GM13977 (cell line): ENCODE measurements around the gene CIP2A.

Experiments used
- DNase-seq: peaks from one replicate; pipeline ENCODE4 v3.0.0; 2012; ENCODE audit warnings: low spot score
- CTCF ChIP-seq: IDR thresholded peaks from 2 replicates; pipeline ENCODE4 v1.5.1; 2012; ENCODE audit warnings: mild to moderate bottlenecking, control low read depth; ENCODE audit not compliant: insufficient read depth; ENCODE audit errors: extremely low read depth, missing control alignments
- in situ Hi-C: fragments of 300-500 bp; cut with MboI; formaldehyde crosslinking; loops from one replicate; pipeline ENCODE4 v1.12.0; 2022; ENCODE audit warnings: low sequenced_read_pairs, low pct_unique_long_range_greater_than_20kb, mixed read lengths, inconsistent platforms; ENCODE audit not compliant: unreplicated experiment

The CIP2A gene

GRCh38 chr3:108566599-108566998 is 22.6 kb downstream of the CIP2A start:
- in situ Hi-C loops, result no loop called here
- TF ChIP-seq CTCF, result no peak
- DNase-seq, result no peak

GRCh38 chr3:108565506-108565905 is 23.7 kb downstream of the CIP2A start:
- in situ Hi-C loops, result no loop called here
- no peak for DNase-seq
- no peak for TF ChIP-seq CTCF

GRCh38 chr3:108564564-108564963 is 24.7 kb downstream of the CIP2A start:
- no peak for DNase-seq
- in situ Hi-C loops, result no loop called here
- no peak for TF ChIP-seq CTCF

- no peak for TF ChIP-seq CTCF
- no peak for DNase-seq
- in situ Hi-C loops, result no loop called here
These were observed 26.7 kb downstream of the CIP2A start for GRCh38 chr3:108562565-108562964.

GRCh38 chr3:108555966-108556581 is 33.2 kb downstream of the CIP2A start:
- no peak for DNase-seq
- TF ChIP-seq CTCF, result no peak
- in situ Hi-C loops, result loop anchor here (10.0 kb wide), 1 partner anchor 61 kb away; no protein-coding TSS in a partner anchor

- in situ Hi-C loops, result loop anchor here (10.0 kb wide), 1 partner anchor 60 kb away; no protein-coding TSS in a partner anchor
These were observed 34.2 kb downstream of the CIP2A start for GRCh38 chr3:108554913-108555571.

More at GRCh38 chr3:108554913-108555571, 34.2 kb downstream of the CIP2A start:
- DNase-seq, result no peak
- no peak for TF ChIP-seq CTCF
